Measurements from ENCODE around the gene FBXL13.

DNA sequence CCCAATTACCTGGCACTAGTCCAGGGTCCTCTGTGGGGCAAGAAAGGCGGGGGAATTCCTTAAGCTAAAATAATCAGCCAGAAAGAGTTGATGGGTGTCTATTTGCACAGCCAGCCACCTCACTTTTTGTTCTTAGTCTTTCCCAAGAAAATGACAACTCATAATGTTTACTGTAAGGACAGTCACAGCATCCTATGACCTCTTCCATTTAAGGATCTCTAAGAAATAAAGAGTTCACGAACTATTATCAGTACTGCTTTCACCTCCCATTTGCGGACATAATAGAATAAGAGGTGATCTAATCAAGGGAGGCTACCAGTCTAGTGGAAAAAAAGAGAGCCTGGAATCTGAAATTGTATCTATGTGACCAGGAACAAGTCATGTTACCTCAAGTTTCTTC, 234.2 kb downstream of the FBXL13 start:
- TF ChIP-seq, protein P1, sequence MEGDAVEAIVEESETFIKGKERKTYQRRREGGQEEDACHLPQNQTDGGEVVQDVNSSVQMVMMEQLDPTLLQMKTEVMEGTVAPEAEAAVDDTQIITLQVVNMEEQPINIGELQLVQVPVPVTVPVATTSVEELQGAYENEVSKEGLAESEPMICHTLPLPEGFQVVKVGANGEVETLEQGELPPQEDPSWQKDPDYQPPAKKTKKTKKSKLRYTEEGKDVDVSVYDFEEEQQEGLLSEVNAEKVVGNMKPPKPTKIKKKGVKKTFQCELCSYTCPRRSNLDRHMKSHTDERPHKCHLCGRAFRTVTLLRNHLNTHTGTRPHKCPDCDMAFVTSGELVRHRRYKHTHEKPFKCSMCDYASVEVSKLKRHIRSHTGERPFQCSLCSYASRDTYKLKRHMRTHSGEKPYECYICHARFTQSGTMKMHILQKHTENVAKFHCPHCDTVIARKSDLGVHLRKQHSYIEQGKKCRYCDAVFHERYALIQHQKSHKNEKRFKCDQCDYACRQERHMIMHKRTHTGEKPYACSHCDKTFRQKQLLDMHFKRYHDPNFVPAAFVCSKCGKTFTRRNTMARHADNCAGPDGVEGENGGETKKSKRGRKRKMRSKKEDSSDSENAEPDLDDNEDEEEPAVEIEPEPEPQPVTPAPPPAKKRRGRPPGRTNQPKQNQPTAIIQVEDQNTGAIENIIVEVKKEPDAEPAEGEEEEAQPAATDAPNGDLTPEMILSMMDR (conservative IDR thresholded peaks at IDR 0.05; ENCODE audit: low read length): no peak
- no peak for TF ChIP-seq EZH2phosphoT487 (IDR thresholded peaks at IDR 0.05; ENCODE audit: borderline replicate concordance, low read depth, low read length)

Data from OCI-LY7 (cell line).